ENCODE results near the gene MLLT3. TPM values are rescaled to one million over a fixed set of nuclear protein-coding genes. Genes with fewer than 3 reads are reported as not detected.

The MLLT3 gene
- total and polyA plus RNA-seq, 4 donors: 22.0 to 42.3 (median 31.1) TPM

GRCh38 chr9:20651939-20652338, 29.6 kb upstream of the MLLT3 start:
- H3K4me1 ChIP-seq (ENCODE audit: control insufficient read depth, insufficient read depth, low read length): no peaks in the 10 kb centered on the region
- WGBS (ENCODE audit: insufficient coverage): 86% methylated on average over 2 of the region's 4 CpGs
- peaks cover 4% of the 10 kb centered on the region for H3K9me3 ChIP-seq (ENCODE audit: control insufficient read depth, insufficient read depth, low read length)
- no peak overlapping the region for H3K27ac ChIP-seq (ENCODE audit: low read depth, low read length)
- DNase-seq (ENCODE audit: low read depth in 4 of 6, low spot score in 6 of 6): no peak
- no peak overlapping the region for H3K4me3 ChIP-seq (ENCODE audit: low read depth, low read length)
- no peaks in the 10 kb centered on the region for H3K36me3 ChIP-seq (ENCODE audit: control insufficient read depth, insufficient read depth, low read length)
- no peaks in the 10 kb centered on the region for H3K27me3 ChIP-seq (ENCODE audit: control insufficient read depth, insufficient read depth, low read length)

DNA sequence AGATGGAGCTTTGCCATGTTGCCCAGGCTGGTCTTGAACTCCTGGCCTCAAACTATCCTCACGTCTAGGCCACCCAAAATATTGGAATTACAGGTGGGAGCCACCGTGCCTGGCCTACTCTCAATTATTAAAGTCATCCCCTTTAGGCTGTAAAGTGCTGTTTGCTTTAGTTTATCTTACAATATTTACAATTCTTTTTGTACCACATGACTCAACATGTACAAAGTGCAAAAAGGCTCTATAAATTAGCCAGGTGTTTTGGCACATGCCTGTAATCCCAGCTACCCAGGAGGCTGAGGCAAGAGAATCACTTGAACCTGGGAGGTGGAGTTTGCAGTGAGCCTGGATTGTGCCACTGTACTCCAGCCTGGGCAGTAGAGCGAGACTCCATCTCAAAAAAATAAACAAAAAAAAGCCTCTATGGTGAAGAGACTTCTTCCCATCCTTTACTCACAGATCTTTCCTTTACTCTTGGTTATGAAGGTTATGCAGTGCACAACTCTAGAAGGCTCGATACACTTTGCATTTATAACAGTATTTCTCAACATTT, 28.5 kb upstream of the MLLT3 start:
- H3K27me3 ChIP-seq (ENCODE audit: control insufficient read depth, insufficient read depth, low read length): no peaks in the 10 kb centered on the region
- H3K27ac ChIP-seq (ENCODE audit: low read depth, low read length): no peak overlapping the region
- no peaks in the 10 kb centered on the region for H3K36me3 ChIP-seq (ENCODE audit: control insufficient read depth, insufficient read depth, low read length)
- no peak for DNase-seq (ENCODE audit: low read depth in 4 of 6, low spot score in 6 of 6)
- peaks cover 4% of the 10 kb centered on the region for H3K9me3 ChIP-seq (ENCODE audit: control insufficient read depth, insufficient read depth, low read length)
- WGBS (ENCODE audit: insufficient coverage): 80% methylated on average over 1 of the region's 4 CpGs
- H3K4me3 ChIP-seq (ENCODE audit: low read depth, low read length): no peak overlapping the region
- H3K4me1 ChIP-seq (ENCODE audit: control insufficient read depth, insufficient read depth, low read length): no peaks in the 10 kb centered on the region

GRCh38 chr9:20650313-20650712, 28.0 kb upstream of the MLLT3 start:
- no peak overlapping the region for H3K27ac ChIP-seq (ENCODE audit: low read depth, low read length)
- WGBS (ENCODE audit: insufficient coverage): 100% methylated on average over 1 of the region's 4 CpGs
- no peaks in the 10 kb centered on the region for H3K4me1 ChIP-seq (ENCODE audit: control insufficient read depth, insufficient read depth, low read length)
- H3K9me3 ChIP-seq (ENCODE audit: control insufficient read depth, insufficient read depth, low read length): peaks cover 4% of the 10 kb centered on the region
- no peaks in the 10 kb centered on the region for H3K27me3 ChIP-seq (ENCODE audit: control insufficient read depth, insufficient read depth, low read length)
- no peaks in the 10 kb centered on the region for H3K36me3 ChIP-seq (ENCODE audit: control insufficient read depth, insufficient read depth, low read length)
- no peak overlapping the region for H3K4me3 ChIP-seq (ENCODE audit: low read depth, low read length)
- DNase-seq (ENCODE audit: low read depth in 4 of 6, low spot score in 6 of 6): no peak

DNA sequence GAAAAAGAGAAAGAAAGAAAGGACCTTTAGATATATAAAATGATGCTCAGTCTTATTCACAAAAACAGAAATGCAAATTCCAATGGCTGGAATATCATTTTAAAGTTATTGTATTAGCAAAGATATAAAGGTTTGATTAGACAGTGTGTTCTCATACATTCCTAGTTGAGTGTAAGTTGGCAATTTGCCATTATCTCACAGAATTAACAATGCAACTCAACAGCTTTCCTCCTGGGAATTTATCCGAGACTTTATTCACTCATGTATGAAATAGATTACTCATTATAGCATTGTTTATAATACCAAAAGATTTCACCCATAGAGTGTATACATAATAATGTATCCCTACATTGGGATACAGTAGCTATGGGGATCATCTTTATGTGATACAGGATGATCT, 27.1 kb upstream of the MLLT3 start:
- Histone ChIP-seq H3K9me3 (ENCODE audit: control insufficient read depth, insufficient read depth, low read length) (peaks cover 4% of the 10 kb centered on the region), H3K4me3 (ENCODE audit: low read depth, low read length) (no peak overlapping the region), H3K36me3 (ENCODE audit: control insufficient read depth, insufficient read depth, low read length) (no peaks in the 10 kb centered on the region), H3K27ac (ENCODE audit: low read depth, low read length) (no peak overlapping the region), H3K4me1 (ENCODE audit: control insufficient read depth, insufficient read depth, low read length) (no peaks in the 10 kb centered on the region), H3K27me3 (ENCODE audit: control insufficient read depth, insufficient read depth, low read length) (no peaks in the 10 kb centered on the region)
- no CpG with 5 or more reads among the region's 1 CpG for WGBS (ENCODE audit: insufficient coverage)
- DNase-seq (ENCODE audit: low read depth in 4 of 6, low spot score in 6 of 6): no peak

- Histone ChIP-seq H3K4me3 (ENCODE audit: low read depth, low read length) (no peak overlapping the region), H3K36me3 (ENCODE audit: control insufficient read depth, insufficient read depth, low read length) (no peaks in the 10 kb centered on the region), H3K27ac (ENCODE audit: low read depth, low read length) (no peak overlapping the region), H3K27me3 (ENCODE audit: control insufficient read depth, insufficient read depth, low read length) (no peaks in the 10 kb centered on the region), H3K4me1 (ENCODE audit: control insufficient read depth, insufficient read depth, low read length) (no peaks in the 10 kb centered on the region), H3K9me3 (ENCODE audit: control insufficient read depth, insufficient read depth, low read length) (peaks cover 4% of the 10 kb centered on the region)
- no peak for DNase-seq (ENCODE audit: low read depth in 4 of 6, low spot score in 6 of 6)
- no CpG with 5 or more reads among the region's 4 CpGs for WGBS (ENCODE audit: insufficient coverage)
These were observed 24.4 kb upstream of the MLLT3 start for GRCh38 chr9:20646656-20647055.

- H3K4me1 ChIP-seq (ENCODE audit: control insufficient read depth, insufficient read depth, low read length): no peaks in the 10 kb centered on the region
- no peaks in the 10 kb centered on the region for H3K27me3 ChIP-seq (ENCODE audit: control insufficient read depth, insufficient read depth, low read length)
- no peak overlapping the region for H3K27ac ChIP-seq (ENCODE audit: low read depth, low read length)
- WGBS (ENCODE audit: insufficient coverage): 84% methylated on average over 3 of the region's 3 CpGs
- H3K36me3 ChIP-seq (ENCODE audit: control insufficient read depth, insufficient read depth, low read length): no peaks in the 10 kb centered on the region
- peaks cover 4% of the 10 kb centered on the region for H3K9me3 ChIP-seq (ENCODE audit: control insufficient read depth, insufficient read depth, low read length)
- DNase-seq (ENCODE audit: low read depth in 4 of 6, low spot score in 6 of 6): no peak
- H3K4me3 ChIP-seq (ENCODE audit: low read depth, low read length): no peak overlapping the region
These were observed 21.4 kb upstream of the MLLT3 start for GRCh38 chr9:20643660-20644059.

- no CpG with 5 or more reads among the region's 1 CpG for WGBS (ENCODE audit: insufficient coverage)
- Histone ChIP-seq H3K27me3 (ENCODE audit: control insufficient read depth, insufficient read depth, low read length) (no peaks in the 10 kb centered on the region), H3K9me3 (ENCODE audit: control insufficient read depth, insufficient read depth, low read length) (no peaks in the 10 kb centered on the region), H3K4me3 (ENCODE audit: low read depth, low read length) (no peak overlapping the region), H3K4me1 (ENCODE audit: control insufficient read depth, insufficient read depth, low read length) (no peaks in the 10 kb centered on the region), H3K27ac (ENCODE audit: low read depth, low read length) (no peak overlapping the region), H3K36me3 (ENCODE audit: control insufficient read depth, insufficient read depth, low read length) (no peaks in the 10 kb centered on the region)
- no peak for DNase-seq (ENCODE audit: low read depth in 4 of 6, low spot score in 6 of 6)
These were observed 19.7 kb upstream of the MLLT3 start for GRCh38 chr9:20642045-20642444.

DNA sequence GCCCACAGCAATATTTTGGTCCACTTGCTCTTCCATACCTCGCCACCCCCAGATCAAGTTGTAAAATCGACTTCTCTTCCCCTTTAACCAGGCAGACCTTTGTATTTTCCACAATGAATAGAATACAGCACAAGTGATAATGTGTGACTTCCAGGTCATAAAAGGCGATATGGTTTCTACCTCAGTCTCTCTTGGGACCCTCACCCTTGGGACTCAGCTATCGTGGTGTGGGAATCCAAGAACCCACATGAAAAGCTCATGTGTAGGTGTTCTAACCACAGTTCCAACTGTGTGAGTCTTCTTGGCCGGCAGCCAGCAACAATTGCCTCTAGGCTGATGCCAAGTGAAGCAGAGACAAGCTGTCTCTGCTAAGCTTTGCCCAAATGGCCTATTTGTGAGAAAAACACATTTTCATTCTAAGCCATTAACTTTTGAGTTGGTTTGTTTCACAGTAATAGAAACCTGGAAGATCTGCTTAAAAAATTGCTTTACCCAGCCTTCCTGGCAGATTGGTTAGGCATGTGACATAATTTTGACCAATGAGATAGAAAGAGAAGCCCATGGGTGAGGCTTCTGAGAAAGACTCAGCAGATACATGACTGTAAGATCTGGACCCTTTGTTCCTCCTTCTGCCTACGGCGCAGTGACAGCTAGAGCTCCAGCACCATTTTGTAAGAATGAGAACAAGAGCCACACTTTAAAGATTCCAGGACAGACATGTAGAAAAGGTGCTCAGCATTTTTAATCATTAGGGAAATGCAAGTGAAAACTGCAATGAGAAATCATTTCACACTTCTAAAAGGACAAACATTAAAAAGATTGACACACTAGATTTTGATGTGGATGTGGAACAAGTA, 18.3 kb upstream of the MLLT3 start:
- Histone ChIP-seq H3K27ac (ENCODE audit: low read depth, low read length) (no peak overlapping the region), H3K9me3 (ENCODE audit: control insufficient read depth, insufficient read depth, low read length) (no peaks in the 10 kb centered on the region), H3K27me3 (ENCODE audit: control insufficient read depth, insufficient read depth, low read length) (no peaks in the 10 kb centered on the region), H3K36me3 (ENCODE audit: control insufficient read depth, insufficient read depth, low read length) (no peaks in the 10 kb centered on the region), H3K4me3 (ENCODE audit: low read depth, low read length) (no peak overlapping the region), H3K4me1 (ENCODE audit: control insufficient read depth, insufficient read depth, low read length) (no peaks in the 10 kb centered on the region)
- 81% methylated on average over 4 of the region's 7 CpGs for WGBS (ENCODE audit: insufficient coverage)
- peak in 3 of 6 donors; percentile 39 to 89 (median 88) for DNase-seq (ENCODE audit: low read depth in 4 of 6, low spot score in 6 of 6)

GRCh38 chr9:20636888-20637440, 14.7 kb upstream of the MLLT3 start:
- H3K36me3 ChIP-seq (ENCODE audit: control insufficient read depth, insufficient read depth, low read length): no peaks in the 10 kb centered on the region
- no CpG with 5 or more reads among the region's 3 CpGs for WGBS (ENCODE audit: insufficient coverage)
- no peaks in the 10 kb centered on the region for H3K27me3 ChIP-seq (ENCODE audit: control insufficient read depth, insufficient read depth, low read length)
- H3K4me3 ChIP-seq (ENCODE audit: low read depth, low read length): no peak overlapping the region
- H3K9me3 ChIP-seq (ENCODE audit: control insufficient read depth, insufficient read depth, low read length): no peaks in the 10 kb centered on the region
- H3K27ac ChIP-seq (ENCODE audit: low read depth, low read length): no peak overlapping the region
- H3K4me1 ChIP-seq (ENCODE audit: control insufficient read depth, insufficient read depth, low read length): no peaks in the 10 kb centered on the region
- DNase-seq (ENCODE audit: low read depth in 4 of 6, low spot score in 6 of 6): no peak

GRCh38 chr9:20634895-20635294, 12.6 kb upstream of the MLLT3 start:
- H3K4me3 ChIP-seq (ENCODE audit: low read depth, low read length): no peak overlapping the region
- no peak for DNase-seq (ENCODE audit: low read depth in 4 of 6, low spot score in 6 of 6)
- H3K27me3 ChIP-seq (ENCODE audit: control insufficient read depth, insufficient read depth, low read length): no peaks in the 10 kb centered on the region
- no peak overlapping the region for H3K27ac ChIP-seq (ENCODE audit: low read depth, low read length)
- WGBS (ENCODE audit: insufficient coverage): 100% methylated on average over 1 of the region's 4 CpGs
- H3K9me3 ChIP-seq (ENCODE audit: control insufficient read depth, insufficient read depth, low read length): no peaks in the 10 kb centered on the region
- no peaks in the 10 kb centered on the region for H3K4me1 ChIP-seq (ENCODE audit: control insufficient read depth, insufficient read depth, low read length)
- no peaks in the 10 kb centered on the region for H3K36me3 ChIP-seq (ENCODE audit: control insufficient read depth, insufficient read depth, low read length)

All from spinal cord (tissue), 10 donors.